ENCODE data around the gene C2orf68.

- TF ChIP-seq TAF1 (conservative IDR thresholded peaks at IDR 0.05) = no peak
- no peak for TF ChIP-seq ATF3 (IDR thresholded peaks at IDR 0.05)
- TF ChIP-seq, protein P1, sequence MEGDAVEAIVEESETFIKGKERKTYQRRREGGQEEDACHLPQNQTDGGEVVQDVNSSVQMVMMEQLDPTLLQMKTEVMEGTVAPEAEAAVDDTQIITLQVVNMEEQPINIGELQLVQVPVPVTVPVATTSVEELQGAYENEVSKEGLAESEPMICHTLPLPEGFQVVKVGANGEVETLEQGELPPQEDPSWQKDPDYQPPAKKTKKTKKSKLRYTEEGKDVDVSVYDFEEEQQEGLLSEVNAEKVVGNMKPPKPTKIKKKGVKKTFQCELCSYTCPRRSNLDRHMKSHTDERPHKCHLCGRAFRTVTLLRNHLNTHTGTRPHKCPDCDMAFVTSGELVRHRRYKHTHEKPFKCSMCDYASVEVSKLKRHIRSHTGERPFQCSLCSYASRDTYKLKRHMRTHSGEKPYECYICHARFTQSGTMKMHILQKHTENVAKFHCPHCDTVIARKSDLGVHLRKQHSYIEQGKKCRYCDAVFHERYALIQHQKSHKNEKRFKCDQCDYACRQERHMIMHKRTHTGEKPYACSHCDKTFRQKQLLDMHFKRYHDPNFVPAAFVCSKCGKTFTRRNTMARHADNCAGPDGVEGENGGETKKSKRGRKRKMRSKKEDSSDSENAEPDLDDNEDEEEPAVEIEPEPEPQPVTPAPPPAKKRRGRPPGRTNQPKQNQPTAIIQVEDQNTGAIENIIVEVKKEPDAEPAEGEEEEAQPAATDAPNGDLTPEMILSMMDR (IDR thresholded peaks at IDR 0.05; ENCODE audit: low read depth, low read length, missing input control) = no peak
- TF ChIP-seq, protein P2, sequence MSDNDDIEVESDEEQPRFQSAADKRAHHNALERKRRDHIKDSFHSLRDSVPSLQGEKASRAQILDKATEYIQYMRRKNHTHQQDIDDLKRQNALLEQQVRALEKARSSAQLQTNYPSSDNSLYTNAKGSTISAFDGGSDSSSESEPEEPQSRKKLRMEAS (IDR thresholded peaks at IDR 0.05) = no peak
- no peak for TF ChIP-seq GABPA (IDR thresholded peaks at IDR 0.05 in 1 of 2, conservative IDR thresholded peaks at IDR 0.05 in 1 of 2)
- TF ChIP-seq RAD21 (IDR thresholded peaks at IDR 0.05) = peak in 1 of 2 donors; percentile 0
- TF ChIP-seq JUND (IDR thresholded peaks at IDR 0.05) = no peak
- TF ChIP-seq SP1 (IDR thresholded peaks at IDR 0.05) = no peak
Observed at GRCh38 chr2:85578243-85579180, 33.4 kb downstream of the C2orf68 start.

Data from liver (tissue), 3 donors.